HG03565 (cell line): ENCODE measurements around the gene HBG2.
"Not testable (repeated sequence)": the region's sequence is repeated elsewhere in the genome, so short reads cannot be mapped to it uniquely, and the experiment has no call there.

Experiments used
- ATAC-seq: cut with Tn5 transposase; IDR thresholded peaks from one replicate; pipeline ENCODE4 v1.9.1; 2021; ENCODE audit warnings: mild to moderate bottlenecking, moderate library complexity; ENCODE audit not compliant: unreplicated experiment

HBG2 gene

DNA sequence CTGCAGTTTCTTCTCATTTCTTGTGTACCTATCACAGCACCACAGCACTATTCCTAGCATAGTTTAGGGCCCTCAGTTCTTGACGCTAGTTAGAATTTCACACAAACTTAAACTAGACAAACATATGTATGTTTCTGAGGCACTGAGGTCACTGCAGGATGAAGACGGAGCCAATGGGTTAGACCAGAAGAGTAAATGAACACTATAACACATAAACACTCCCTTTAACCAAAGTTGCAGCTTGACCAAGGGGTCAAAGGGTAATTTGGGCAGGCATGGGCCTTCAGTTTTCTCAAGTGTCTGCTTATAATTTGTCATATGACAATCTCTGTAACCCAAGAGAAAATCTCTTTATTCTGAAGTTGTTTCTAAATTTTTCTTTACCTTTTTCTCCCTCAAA is 28.0 kb upstream of the HBG2 start:
- no peak for ATAC-seq

DNA sequence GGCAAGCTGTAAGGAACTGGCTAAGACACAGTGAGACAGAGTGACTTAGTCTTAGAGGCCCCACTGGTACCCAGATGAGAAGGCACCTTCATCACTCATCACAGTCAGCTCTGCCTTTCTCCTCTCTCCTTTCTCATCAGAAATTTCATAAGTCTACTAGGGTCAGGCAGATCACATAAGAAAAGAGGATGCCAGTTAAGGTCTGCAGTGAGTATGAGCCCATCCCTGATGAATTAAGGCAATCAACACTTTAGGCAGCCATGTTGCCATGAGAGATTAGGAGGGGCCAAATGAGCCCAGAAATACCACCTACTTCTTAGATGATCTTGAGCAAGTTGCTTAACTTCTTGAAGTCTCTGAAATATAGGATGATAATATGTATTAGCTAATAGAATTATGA is 27.0 kb upstream of the HBG2 start:
- ATAC-seq: no peak

DNA sequence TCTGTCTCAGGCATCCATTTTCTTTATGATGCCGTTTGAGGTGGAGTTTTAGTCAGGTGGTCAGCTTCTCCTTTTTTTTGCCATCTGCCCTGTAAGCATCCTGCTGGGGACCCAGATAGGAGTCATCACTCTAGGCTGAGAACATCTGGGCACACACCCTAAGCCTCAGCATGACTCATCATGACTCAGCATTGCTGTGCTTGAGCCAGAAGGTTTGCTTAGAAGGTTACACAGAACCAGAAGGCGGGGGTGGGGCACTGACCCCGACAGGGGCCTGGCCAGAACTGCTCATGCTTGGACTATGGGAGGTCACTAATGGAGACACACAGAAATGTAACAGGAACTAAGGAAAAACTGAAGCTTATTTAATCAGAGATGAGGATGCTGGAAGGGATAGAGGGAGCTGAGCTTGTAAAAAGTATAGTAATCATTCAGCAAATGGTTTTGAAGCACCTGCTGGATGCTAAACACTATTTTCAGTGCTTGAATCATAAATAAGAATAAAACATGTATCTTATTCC is 26.1 kb upstream of the HBG2 start:
- ATAC-seq: peak; percentile 90

DNA sequence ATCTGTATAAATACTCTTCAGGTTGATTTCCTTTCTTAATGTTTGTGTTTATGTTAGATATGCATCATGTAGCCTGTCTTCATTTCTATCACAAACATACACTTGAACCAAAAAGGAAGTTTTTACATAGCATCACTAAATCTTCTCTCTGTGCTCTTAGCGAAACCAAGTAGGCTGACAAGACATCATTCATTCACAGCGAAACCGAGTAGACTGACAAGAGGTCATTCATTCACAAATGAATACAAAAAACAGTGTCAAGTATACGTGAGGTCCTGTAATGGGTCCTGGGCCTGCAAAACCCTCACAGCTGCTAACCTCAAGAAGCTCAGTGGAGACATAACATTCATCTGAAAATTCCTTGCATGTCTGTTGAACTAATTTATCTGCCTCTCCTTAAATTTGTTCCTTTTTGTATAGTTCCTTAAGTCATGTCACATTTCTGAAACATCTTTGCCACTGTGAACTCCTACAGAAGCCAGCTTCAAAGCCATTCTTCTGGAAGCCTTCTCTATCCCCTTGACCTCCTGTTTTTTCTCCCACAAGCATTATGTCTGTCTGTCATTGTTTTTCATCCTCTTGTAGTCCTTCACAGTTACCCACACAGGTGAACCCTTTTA is 25.0 kb upstream of the HBG2 start:
- no peak for ATAC-seq

- ATAC-seq: peak; percentile 54
Observed at GRCh38 chr11:5277807-5278382, 23.3 kb upstream of the HBG2 start.

GRCh38 chr11:5276697-5277096 is 22.1 kb upstream of the HBG2 start:
- ATAC-seq: no peak

DNA sequence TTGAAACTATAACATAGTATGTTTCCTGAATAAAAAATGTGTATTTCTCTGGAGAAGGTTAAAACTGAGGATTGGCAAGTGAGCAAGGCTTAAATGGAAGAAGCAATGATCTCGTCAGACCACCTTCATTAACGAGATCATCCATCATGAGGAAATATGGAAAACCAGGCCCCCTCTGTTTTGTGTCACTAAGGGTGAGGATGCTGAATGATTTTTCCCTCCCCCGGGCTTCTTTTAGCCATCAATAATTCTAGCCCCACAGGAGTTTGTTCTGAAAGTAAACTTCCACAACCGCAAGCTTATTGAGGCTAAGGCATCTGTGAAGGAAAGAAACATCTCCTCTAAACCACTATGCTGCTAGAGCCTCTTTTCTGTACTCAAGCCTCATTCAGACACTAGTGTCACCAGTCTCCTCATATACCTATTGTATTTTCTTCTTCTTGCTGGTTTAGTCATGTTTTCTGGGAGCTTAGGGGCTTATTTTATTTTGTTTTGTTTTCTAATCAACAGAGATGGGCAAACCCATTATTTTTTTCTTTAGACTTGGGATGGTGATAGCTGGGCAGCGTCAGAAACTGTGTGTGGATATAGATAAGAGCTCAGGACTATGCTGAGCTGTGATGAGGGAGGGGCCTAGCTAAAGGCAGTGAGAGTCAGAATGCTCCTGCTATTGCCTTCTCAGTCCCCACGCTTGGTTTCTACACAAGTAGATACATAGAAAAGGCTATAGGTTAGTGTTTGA is 21.0 kb upstream of the HBG2 start:
- no peak for ATAC-seq

GRCh38 chr11:5274395-5274794 is 19.8 kb upstream of the HBG2 start:
- no peak for ATAC-seq

DNA sequence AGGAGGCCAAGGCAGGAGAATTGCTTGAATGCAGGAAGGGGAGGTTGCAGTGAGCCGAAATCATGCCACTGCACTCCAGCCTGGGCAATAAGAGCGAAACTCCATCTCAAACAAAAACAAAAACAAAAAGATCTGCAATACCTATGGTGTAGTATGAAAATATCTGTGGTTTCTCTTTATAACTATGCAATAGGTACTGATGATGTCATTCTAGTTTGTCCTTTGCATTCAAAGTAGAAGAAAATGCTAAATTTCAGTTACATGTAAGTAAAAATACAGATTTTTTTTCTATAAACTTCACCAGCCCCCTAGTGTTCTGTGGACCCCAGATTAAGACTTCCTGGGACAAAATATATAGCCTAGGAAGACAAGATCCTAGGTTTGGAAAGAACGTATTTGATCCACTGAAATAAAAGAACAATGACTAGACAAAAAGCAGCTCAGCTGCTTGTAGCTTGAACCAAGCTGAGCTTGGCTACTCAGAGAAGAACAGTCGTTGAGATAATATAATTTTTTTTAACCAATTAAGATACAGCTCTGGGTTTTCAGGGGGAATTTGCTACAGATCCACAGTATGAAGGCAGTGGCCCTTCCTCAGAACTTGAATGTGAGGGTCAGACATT is 17.9 kb upstream of the HBG2 start:
- ATAC-seq: no peak

DNA sequence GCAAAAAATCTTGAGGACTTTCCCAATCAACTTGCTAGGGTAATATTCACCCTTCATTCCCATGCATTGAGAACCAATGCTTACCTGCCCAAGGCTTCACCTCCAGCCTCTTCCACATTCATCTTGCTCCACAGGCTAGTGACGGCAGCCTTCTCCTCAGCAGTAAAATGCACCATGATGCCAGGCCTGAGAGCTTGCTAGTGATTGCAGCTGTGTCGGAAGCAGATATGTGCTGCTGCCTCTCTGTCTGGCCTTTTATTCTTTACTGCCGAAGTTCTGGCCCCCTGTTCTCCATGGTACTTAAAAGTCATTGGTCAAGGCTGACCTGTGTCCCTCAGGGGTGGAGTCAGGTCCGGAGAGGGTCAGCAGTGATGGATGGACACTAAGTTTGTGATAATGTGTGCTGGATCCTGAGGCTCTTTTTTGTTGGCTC is 15.2 kb upstream of the HBG2 start, which contains the start of gene HBE1:
Gene HBE1, minus strand, starts transcription at position 231 of the 433 bp plus-strand sequence. Its CDS starts 55 bp downstream, at position 176.
- no peak for ATAC-seq

GRCh38 chr11:5267033-5267563 is 12.5 kb upstream of the HBG2 start:
- ATAC-seq: no peak

GRCh38 chr11:5266609-5267008 is 12.0 kb upstream of the HBG2 start:
- no peak for ATAC-seq

DNA sequence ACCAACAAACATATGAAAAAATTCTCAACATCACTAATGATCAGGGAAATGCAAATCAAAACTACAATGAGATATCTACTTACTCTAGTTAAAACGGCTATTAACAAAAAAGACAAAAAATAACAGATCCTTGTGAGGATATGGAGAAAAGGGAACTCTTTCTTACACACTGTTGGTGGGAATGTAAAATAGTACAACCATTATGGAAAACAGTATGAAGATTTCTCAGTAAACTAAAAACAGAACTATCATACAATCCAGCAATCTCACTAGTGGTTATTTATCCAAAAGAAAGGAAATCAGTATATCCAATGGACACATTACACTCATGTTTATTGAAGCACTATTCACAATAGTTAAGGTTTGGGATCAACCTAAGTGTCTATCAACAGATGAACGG is 11.3 kb upstream of the HBG2 start:
- no peak for ATAC-seq

DNA sequence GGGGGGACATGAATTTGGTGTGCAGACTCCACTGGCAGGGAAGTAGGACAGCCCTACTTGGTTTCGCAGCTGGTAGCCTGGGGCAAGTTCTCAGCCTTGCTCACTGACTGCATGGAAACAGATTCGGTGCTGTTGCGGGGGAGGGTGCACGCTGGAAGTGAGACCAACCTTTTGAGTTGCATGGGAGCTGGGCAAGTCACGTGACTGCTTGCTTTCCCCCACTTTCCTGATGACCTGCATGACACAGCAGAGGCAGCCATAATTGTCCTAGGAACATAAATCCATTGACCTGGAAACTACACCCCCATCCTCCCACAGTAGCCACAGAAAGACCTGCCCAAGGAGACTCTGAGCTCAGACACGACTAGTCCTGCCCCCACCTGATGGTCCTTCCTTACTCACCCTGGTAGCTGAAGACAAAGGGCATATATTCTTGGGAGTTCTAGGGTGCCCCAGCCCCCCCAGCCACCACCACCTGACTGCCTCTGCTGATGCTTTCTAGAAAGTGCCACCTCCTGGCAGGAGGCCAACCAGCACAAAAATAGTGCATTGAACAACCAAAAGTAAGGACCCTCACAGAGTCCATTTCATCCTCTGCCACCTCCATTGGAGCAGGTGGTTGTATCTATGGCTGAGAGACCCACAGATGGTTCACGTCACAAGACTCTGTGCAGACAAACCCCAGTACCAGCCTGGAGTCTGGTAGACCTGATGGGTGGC is 4.1 kb upstream of the HBG2 start:
- ATAC-seq: no peak

- ATAC-seq: no peak
Observed at GRCh38 chr11:5257296-5257695, 2.7 kb upstream of the HBG2 start.

DNA sequence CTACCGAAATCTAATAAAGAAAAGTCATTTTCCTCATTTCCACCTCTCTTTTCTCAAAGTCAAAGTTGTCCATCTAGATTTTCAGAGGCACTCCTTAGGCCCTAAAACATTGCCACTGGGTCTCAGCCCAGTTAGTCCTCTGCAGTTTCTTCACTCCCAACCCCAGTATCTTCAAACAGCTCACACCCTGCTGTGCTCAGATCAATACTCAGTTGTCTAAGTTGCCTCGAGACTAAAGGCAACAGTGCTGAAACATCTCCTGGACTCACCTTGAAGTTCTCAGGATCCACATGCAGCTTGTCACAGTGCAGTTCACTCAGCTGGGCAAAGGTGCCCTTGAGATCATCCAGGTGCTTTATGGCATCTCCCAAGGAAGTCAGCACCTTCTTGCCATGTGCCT is 558 bp downstream of the HBG2 start:
- not testable (repeated sequence) for ATAC-seq

- ATAC-seq: not testable (repeated sequence)
Observed at GRCh38 chr11:5253440-5253839, 1.1 kb downstream of the HBG2 start.

GRCh38 chr11:5252919-5253265 is 1.7 kb downstream of the HBG2 start:
- no peak for ATAC-seq

GRCh38 chr11:5252192-5252918 is 2.2 kb downstream of the HBG2 start:
- ATAC-seq: no peak

DNA sequence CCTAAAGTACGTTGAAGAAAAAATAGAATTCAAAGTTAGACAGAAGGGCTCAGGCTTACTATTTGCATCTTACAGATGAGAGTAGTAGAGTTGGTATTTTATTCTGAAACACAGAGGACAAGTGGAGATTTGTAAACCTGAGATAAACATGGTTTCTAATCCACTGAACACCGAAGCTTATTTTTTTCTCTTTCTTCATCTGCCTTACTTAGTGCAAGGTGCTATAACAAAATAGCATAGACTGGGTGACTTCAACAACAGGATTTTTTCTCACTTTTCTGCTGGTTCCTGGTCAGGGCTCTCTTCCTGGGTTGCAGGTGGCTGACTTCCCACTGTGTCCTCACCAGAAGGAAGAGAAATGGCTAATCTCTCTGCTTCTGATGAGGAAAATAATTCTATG is 2.8 kb downstream of the HBG2 start:
- ATAC-seq: no peak
